Transverse colon (tissue), 4 donors: ENCODE measurements around the gene TLR3. TPM values are rescaled to one million over a fixed set of nuclear protein-coding genes. Genes with fewer than 3 reads are reported as not detected.

Experiments
- DNase-seq: peaks from one replicate; pipeline ENCODE4 v3.0.0-alpha.2; 2019
- H3K27ac ChIP-seq, 4 donors: fragments of 200-600 bp; sonication (generic); 2 replicates each; pipeline ENCODE4 v1.5.1; 2016 to 2018; ENCODE audit warnings: inconsistent platforms in 4 of 4
- H3K27me3 ChIP-seq: fragments of 200-600 bp; sonication (generic); 2 replicates; pipeline ENCODE4 v1.5.1; 2017; ENCODE audit warnings: inconsistent platforms
- H3K36me3 ChIP-seq, 4 donors: fragments of 200-600 bp; sonication (generic); 2 replicates each; pipeline ENCODE4 v1.5.1; 2017 to 2019; ENCODE audit warnings: inconsistent platforms in 4 of 4
- H3K4me1 ChIP-seq, 4 donors: fragments of 200-600 bp; sonication (generic); 2 replicates each; pipeline ENCODE4 v1.5.1; 2017 to 2020; ENCODE audit warnings: inconsistent platforms in 4 of 4
- H3K4me3 ChIP-seq, 4 donors: fragments of 200-600 bp; sonication (generic); 1 replicate in 1 of 4; 2 replicates in 3 of 4; pipeline versions ENCODE4 v1.5.1 to v1.6.1; 2017 to 2019; ENCODE audit warnings: inconsistent platforms in 4 of 4
- H3K9me3 ChIP-seq, 2 donors: fragments of 200-600 bp; sonication (generic); 2 replicates each; pipeline ENCODE4 v1.5.1; 2017 to 2019; ENCODE audit warnings: inconsistent platforms in 2 of 2
- CTCF ChIP-seq, 5 experiments: fragments of 200-600 bp in 3 of 5; fragments of 450-650 bp in 2 of 5; sonication (generic) in 3 of 5; IDR thresholded peaks; 1 replicate in 2 of 5; 2 replicates in 3 of 5; pipeline ENCODE4 v1.5.1; 2016 to 2017; ENCODE audit warnings: antibody characterized with exemption in 5 of 5, inconsistent platforms in 3 of 5, mild to moderate bottlenecking in 2 of 5, moderate library complexity in 1 of 5
- EP300 ChIP-seq: sonication (generic); formaldehyde crosslinking; IDR thresholded peaks from one replicate; pipeline ENCODE4 v1.6.1; 2017; ENCODE audit warnings: antibody characterized with exemption, low read depth
- POLR2A ChIP-seq: fragments of 450-650 bp; IDR thresholded peaks from one replicate; pipeline ENCODE4 v1.6.1; 2016; ENCODE audit warnings: antibody characterized with exemption, mild to moderate bottlenecking, moderate library complexity
- POLR2AphosphoS5 ChIP-seq, 3 donors: sonication (generic); formaldehyde crosslinking; IDR thresholded peaks; one replicate each; pipeline ENCODE4 v1.6.1; 2016; ENCODE audit warnings: antibody characterized with exemption in 3 of 3
- WGBS, 2 donors: methylation state at CpG; one replicate each; pipeline ENCODE4 v1.1.5; 2018; ENCODE audit warnings: low coverage in 1 of 2; 5-methylcytosine and 5-hydroxymethylcytosine counted together
- in situ Hi-C, 4 donors: fragments of 200-750 bp; cut with MboI; loops; one replicate each; pipeline versions ENCODE4 v1.15.0 to v1.15.1; 2017; ENCODE audit warnings: low sequenced_read_pairs in 3 of 4, low pct_ligation_motif_present in 1 of 4, low pct_unique_long_range_greater_than_20kb in 1 of 4
- intact Hi-C: fragments of 100-400 bp; cut with DNase I; formaldehyde crosslinking; loops from one replicate; pipeline ENCODE4 v1.15.1; 2023; ENCODE audit warnings: low total_unique reads
- total RNA-seq, 4 donors: library from RNA; depleted of rRNA; stranded (reverse); fragments of >200 nt; gene quantifications; one replicate each; pipeline ENCODE4 v1.1.0, GENCODE V29; 2016

Gene TLR3
- total RNA-seq, 4 donors from 2014 or later = 0.20 to 20.1 (median 9.8) TPM

GRCh38 chr4:186051096-186051495 lies 17.9 kb upstream of the TLR3 start:
- no peak for DNase-seq
- no peaks in the 10 kb centered on the region for H3K4me1 ChIP-seq
- no peak overlapping the region for H3K4me3 ChIP-seq
- TF ChIP-seq EP300 (no peak), POLR2A (no peak), POLR2AphosphoS5 (IDR thresholded peaks at IDR 0.05) (no peak), CTCF (IDR thresholded peaks at IDR 0.05) (no peak)
- H3K36me3 ChIP-seq = no peaks in the 10 kb centered on the region
- 82 to 87% methylated on average over 10 to 11 of the region's 11 CpGs for WGBS, 2 donors
- intact Hi-C loops = no loop called here
- no peaks in the 10 kb centered on the region for H3K27me3 ChIP-seq
- in situ Hi-C loops = no loop called here
- no peak overlapping the region for H3K27ac ChIP-seq
- H3K9me3 ChIP-seq = no peaks in the 10 kb centered on the region

GRCh38 chr4:186058253-186058979 lies 10.5 kb upstream of the TLR3 start:
- TF ChIP-seq CTCF (IDR thresholded peaks at IDR 0.05) = no peak
- Histone ChIP-seq H3K27ac (no peak overlapping the region), H3K9me3 (no peaks in the 10 kb centered on the region), H3K4me1 (no peaks in the 10 kb centered on the region), H3K27me3 (no peaks in the 10 kb centered on the region), H3K4me3 (no peak overlapping the region), H3K36me3 (no peaks in the 10 kb centered on the region)
- in situ Hi-C loops = no loop called here
- whole genome bisulfite sequencing, 2 donors = 75 to 80% methylated on average over 2 to 6 of the region's 6 CpGs
- intact Hi-C loops = no loop called here
- no peak for DNase-seq

- in situ Hi-C loops (no loop called here), intact Hi-C loops (no loop called here)
- TF ChIP-seq CTCF (IDR thresholded peaks at IDR 0.05) (no peak), EP300 (no peak), POLR2AphosphoS5 (IDR thresholded peaks at IDR 0.05) (no peak), POLR2A (no peak)
- H3K36me3 ChIP-seq = no peaks in the 10 kb centered on the region
- H3K27ac ChIP-seq = no peak overlapping the region
- H3K9me3 ChIP-seq = no peaks in the 10 kb centered on the region
- no peak overlapping the region for H3K4me3 ChIP-seq
- H3K27me3 ChIP-seq = no peaks in the 10 kb centered on the region
- no peaks in the 10 kb centered on the region for H3K4me1 ChIP-seq
- 69 to 75% methylated on average over 3 of the region's 3 CpGs for WGBS, 2 donors
- no peak for DNase-seq
These were observed 10.0 kb upstream of the TLR3 start for GRCh38 chr4:186058980-186059316.

- Histone ChIP-seq H3K4me3 (no peak overlapping the region), H3K27me3 (no peaks in the 10 kb centered on the region), H3K4me1 (no peaks in the 10 kb centered on the region), H3K9me3 (no peaks in the 10 kb centered on the region), H3K27ac (no peak overlapping the region), H3K36me3 (no peaks in the 10 kb centered on the region)
- DNase-seq = no peak
- 76 to 80% methylated on average over 4 of the region's 4 CpGs for WGBS, 2 donors
- intact Hi-C loops (no loop called here), in situ Hi-C loops (no loop called here)
- TF ChIP-seq EP300 = no peak
These were observed 7.0 kb upstream of the TLR3 start for GRCh38 chr4:186061921-186062320.
